DOHH2 (cell line): ENCODE results near the gene CLPSL1.
"Not testable (repeated sequence)": the region's sequence is repeated elsewhere in the genome, so short reads cannot be mapped to it uniquely, and the experiment has no call there.

Experiments
- H3F3A ChIP-seq: fragments of 200-600 bp; sonication (generic), shearing (Covaris generic); 2 replicates; pipeline ENCODE4 v1.6.0; 2016; ENCODE audit warnings: antibody characterized with exemption, mild to moderate bottlenecking; ENCODE audit not compliant: control insufficient read depth, insufficient read depth
- H3K27ac ChIP-seq: fragments of 200-600 bp; sonication (generic); 2 replicates; pipeline ENCODE4 v1.5.1; 2014; ENCODE audit warnings: low read depth, mild to moderate bottlenecking, low read length, moderate library complexity
- H3K27me3 ChIP-seq: fragments of 200-600 bp; sonication (generic); 2 replicates; pipeline ENCODE4 v1.6.1; 2014; ENCODE audit warnings: mild to moderate bottlenecking, low read length, mixed read lengths; ENCODE audit not compliant: control insufficient read depth
- H3K36me3 ChIP-seq: fragments of 200-600 bp; sonication (generic); 2 replicates; pipeline ENCODE4 v1.6.1; 2014; ENCODE audit warnings: mild to moderate bottlenecking, low read length, moderate library complexity, mixed read lengths; ENCODE audit not compliant: control insufficient read depth
- H3K4me1 ChIP-seq: fragments of 200-600 bp; sonication (generic); 2 replicates; pipeline ENCODE4 v1.6.1; 2014; ENCODE audit warnings: mild to moderate bottlenecking, low read length, mixed read lengths; ENCODE audit not compliant: control insufficient read depth
- H3K4me2 ChIP-seq: fragments of 200-600 bp; sonication (generic); 2 replicates; pipeline ENCODE4 v1.6.0; 2014; ENCODE audit warnings: mild to moderate bottlenecking, low read length, moderate library complexity
- H3K4me3 ChIP-seq: fragments of 200-600 bp; sonication (generic); 2 replicates; pipeline ENCODE4 v1.5.1; 2014; ENCODE audit warnings: mild to moderate bottlenecking, low read length, mixed read lengths
- H3K79me2 ChIP-seq: fragments of 200-600 bp; sonication (generic); 2 replicates; pipeline ENCODE4 v1.6.1; 2014; ENCODE audit warnings: mild to moderate bottlenecking, low read length, mixed read lengths; ENCODE audit not compliant: control insufficient read depth
- H3K9me2 ChIP-seq: fragments of 200-600 bp; sonication (generic); replicated peaks from 2 replicates; pipeline ENCODE4 v1.6.1; 2014; ENCODE audit warnings: mild to moderate bottlenecking, low read length, mixed read lengths; ENCODE audit not compliant: control insufficient read depth
- H3K9me3 ChIP-seq: fragments of 200-600 bp; sonication (generic); 2 replicates; pipeline ENCODE4 v1.6.1; 2014; ENCODE audit warnings: antibody characterized with exemption, low read length, mixed read lengths; ENCODE audit not compliant: control insufficient read depth, insufficient read depth
- H4K20me1 ChIP-seq: fragments of 200-600 bp; sonication (generic); 2 replicates; pipeline ENCODE4 v1.6.0; 2014; ENCODE audit warnings: low read depth, mild to moderate bottlenecking, antibody characterized with exemption, low read length, moderate library complexity; ENCODE audit not compliant: control insufficient read depth, insufficient read depth
- EZH2phosphoT487 ChIP-seq: fragments of 200-600 bp; sonication (generic); IDR thresholded peaks from 2 replicates; pipeline ENCODE4 v1.6.1; 2017; ENCODE audit warnings: borderline replicate concordance, mild to moderate bottlenecking, antibody characterized with exemption, low read length, moderate library complexity, mixed read lengths
- TF ChIP-seq, protein P1 (sequence below): fragments of 200-600 bp; sonication (generic); IDR thresholded peaks from one replicate; pipeline ENCODE4 v1.5.1; 2014; ENCODE audit warnings: antibody characterized with exemption, mild to moderate bottlenecking, low read depth, low read length; ENCODE audit not compliant: poor library complexity, severe bottlenecking

CLPSL1 gene

DNA sequence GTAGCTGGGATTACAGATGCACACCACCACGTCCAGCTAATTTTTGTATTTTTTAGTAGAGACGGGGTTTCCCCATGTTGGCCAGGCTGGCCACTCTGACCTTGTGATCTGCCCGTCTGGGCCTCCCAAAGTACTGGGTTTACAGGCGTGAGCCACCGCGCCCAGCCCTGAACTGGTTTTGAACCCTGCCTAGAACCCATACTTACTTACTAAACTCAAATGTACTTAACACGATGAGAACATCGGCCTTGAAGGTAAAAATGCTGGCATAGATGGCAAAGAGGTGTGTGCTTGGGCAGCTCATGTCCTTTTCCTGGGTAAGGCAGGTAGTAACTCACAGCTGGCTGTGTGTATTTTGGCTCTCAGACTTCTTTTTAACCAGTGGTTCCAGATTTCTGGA lies 47.2 kb upstream of the CLPSL1 start:
- no peaks in the 10 kb centered on the region for H3K79me2 ChIP-seq
- no peaks in the 10 kb centered on the region for H3K36me3 ChIP-seq
- no peaks in the 10 kb centered on the region for H3K27me3 ChIP-seq
- H3K4me1 ChIP-seq: peaks cover 51% of the 10 kb centered on the region
- TF ChIP-seq, protein P1, sequence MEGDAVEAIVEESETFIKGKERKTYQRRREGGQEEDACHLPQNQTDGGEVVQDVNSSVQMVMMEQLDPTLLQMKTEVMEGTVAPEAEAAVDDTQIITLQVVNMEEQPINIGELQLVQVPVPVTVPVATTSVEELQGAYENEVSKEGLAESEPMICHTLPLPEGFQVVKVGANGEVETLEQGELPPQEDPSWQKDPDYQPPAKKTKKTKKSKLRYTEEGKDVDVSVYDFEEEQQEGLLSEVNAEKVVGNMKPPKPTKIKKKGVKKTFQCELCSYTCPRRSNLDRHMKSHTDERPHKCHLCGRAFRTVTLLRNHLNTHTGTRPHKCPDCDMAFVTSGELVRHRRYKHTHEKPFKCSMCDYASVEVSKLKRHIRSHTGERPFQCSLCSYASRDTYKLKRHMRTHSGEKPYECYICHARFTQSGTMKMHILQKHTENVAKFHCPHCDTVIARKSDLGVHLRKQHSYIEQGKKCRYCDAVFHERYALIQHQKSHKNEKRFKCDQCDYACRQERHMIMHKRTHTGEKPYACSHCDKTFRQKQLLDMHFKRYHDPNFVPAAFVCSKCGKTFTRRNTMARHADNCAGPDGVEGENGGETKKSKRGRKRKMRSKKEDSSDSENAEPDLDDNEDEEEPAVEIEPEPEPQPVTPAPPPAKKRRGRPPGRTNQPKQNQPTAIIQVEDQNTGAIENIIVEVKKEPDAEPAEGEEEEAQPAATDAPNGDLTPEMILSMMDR: no peak
- no peak for TF ChIP-seq EZH2phosphoT487
- H3K4me2 ChIP-seq: no peak overlapping the region
- H3K27ac ChIP-seq: no peak overlapping the region
- H3K4me3 ChIP-seq: no peak overlapping the region
- H3K9me2 ChIP-seq: no peaks in the 10 kb centered on the region
- H3K9me3 ChIP-seq: no peaks in the 10 kb centered on the region
- H3F3A ChIP-seq: peaks cover 21% of the 10 kb centered on the region
- no peaks in the 10 kb centered on the region for H4K20me1 ChIP-seq

DNA sequence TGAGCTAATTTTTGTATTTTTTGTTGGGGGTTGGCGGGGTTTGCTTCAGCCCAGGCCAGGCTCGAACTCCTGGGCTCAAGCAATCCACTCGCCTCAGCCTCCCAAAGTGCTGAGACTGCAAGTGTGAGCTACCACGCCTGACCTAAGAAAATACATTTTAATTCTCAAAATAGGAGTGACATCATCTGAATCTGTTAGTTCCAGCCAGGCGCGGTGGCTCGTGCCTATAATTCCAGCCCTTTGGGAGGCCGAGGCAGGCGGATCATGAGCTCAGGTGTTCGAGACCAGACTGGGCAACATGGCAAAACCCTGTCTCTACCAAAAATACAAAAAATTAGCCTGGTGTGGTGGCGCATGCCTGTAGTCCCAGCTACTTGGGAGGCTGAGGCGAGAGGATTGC lies 46.5 kb upstream of the CLPSL1 start:
- H4K20me1 ChIP-seq, H3K36me3 ChIP-seq, H3K79me2 ChIP-seq, H3K4me2 ChIP-seq, H3K4me3 ChIP-seq, H3K9me3 ChIP-seq, H3K27ac ChIP-seq, H3K27me3 ChIP-seq, H3K9me2 ChIP-seq: not testable (repeated sequence)
- Histone ChIP-seq H3F3A (peaks cover 15% of the 10 kb centered on the region), H3K4me1 (peaks cover 44% of the 10 kb centered on the region)

DNA sequence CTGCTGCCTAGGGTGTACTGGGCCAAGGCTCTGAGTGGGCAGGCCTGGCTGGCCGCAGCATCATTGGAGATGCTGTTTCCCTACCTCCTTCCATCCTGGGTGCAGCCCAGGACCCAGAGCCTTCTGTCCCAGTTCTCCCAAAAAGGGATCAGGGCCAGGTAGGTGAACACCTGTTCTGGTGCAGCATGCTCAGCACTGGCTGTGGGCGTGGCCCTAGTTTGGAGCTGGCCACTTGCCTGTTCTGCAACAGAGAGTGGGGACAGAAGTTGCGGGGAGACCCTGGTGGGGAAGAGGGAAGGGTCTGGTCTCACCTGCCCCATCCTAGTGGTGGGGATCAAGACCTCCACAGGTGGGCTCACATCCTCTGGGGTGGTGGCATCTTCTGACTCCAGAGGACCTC lies 45.4 kb upstream of the CLPSL1 start:
- no peak overlapping the region for H3K27ac ChIP-seq
- no peak overlapping the region for H3K4me3 ChIP-seq
- H3K4me2 ChIP-seq: no peak overlapping the region
- peaks cover 7% of the 10 kb centered on the region for H3F3A ChIP-seq
- H3K79me2 ChIP-seq: no peaks in the 10 kb centered on the region
- TF ChIP-seq, protein P1: no peak
- TF ChIP-seq EZH2phosphoT487: no peak
- H4K20me1 ChIP-seq: no peaks in the 10 kb centered on the region
- peaks cover 33% of the 10 kb centered on the region for H3K4me1 ChIP-seq
- H3K9me2 ChIP-seq: no peaks in the 10 kb centered on the region
- no peaks in the 10 kb centered on the region for H3K27me3 ChIP-seq
- H3K9me3 ChIP-seq: no peaks in the 10 kb centered on the region
- H3K36me3 ChIP-seq: no peaks in the 10 kb centered on the region

DNA sequence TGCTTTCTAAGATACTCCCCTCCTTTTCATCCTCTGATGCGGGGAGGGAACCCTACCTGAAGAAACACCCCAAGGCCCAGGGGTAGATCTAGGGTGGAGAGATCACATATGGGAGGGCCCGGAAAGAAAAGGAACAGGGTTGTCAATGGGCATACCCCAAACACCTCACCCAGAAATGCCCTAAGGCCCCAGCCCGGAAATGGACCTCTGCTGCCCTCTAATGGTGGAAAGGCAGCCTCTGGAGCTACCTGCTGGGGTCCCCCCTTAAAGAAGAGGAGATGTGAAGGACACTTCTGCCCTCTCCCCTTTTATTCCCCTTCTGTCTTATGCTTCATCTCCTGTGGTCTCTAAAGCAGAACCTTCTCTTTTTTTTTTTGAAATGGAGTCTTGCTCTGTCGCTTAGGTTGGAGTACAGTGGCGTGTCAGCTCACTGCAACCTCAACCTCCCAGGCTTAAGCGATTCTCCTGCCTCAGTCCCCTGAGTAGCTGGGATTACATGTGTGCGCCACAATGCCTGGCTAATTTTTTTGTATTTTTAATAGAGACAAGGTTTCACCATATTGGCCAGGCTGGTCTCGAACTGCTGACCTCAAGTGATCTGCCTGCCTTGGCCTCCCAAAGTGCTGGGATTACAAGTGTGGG lies 44.4 kb upstream of the CLPSL1 start:
- Histone ChIP-seq H3K36me3 (no peaks in the 10 kb centered on the region), H3K79me2 (no peaks in the 10 kb centered on the region), H4K20me1 (no peaks in the 10 kb centered on the region), H3K4me3 (no peak overlapping the region), H3K9me2 (no peaks in the 10 kb centered on the region), H3K4me2 (no peak overlapping the region), H3K27me3 (no peaks in the 10 kb centered on the region), H3K4me1 (peaks cover 27% of the 10 kb centered on the region), H3K9me3 (no peaks in the 10 kb centered on the region), H3K27ac (no peak overlapping the region), H3F3A (0 out of 2 replicates have a peak, but pooled peaks cover 2% of the 10 kb centered on the region)
- TF ChIP-seq, protein P1: peak; percentile 95
- TF ChIP-seq EZH2phosphoT487: no peak
